Astrocyte (in vitro differentiated cells and primary cell): ENCODE data around the gene KRTAP1-3. TPM values are rescaled to one million over a fixed set of nuclear protein-coding genes. Genes with fewer than 3 reads are reported as not detected.
A peak's percentile ranks its signal among the peaks of the same experiment; 100 is the strongest.
"Not testable (repeated sequence)": the region's sequence is repeated elsewhere in the genome, so short reads cannot be mapped to it uniquely, and the experiment has no call there.

ENCODE experiments used
- DNase-seq: peaks from one replicate; pipeline ENCODE4 v3.0.0-alpha.2; 2010; ENCODE audit warnings: low read depth
- FAIRE-seq: peaks from 2 replicates; lab custom pipeline; 2011; peaks lifted over from hg19 to GRCh38; lab: Jason Lieb, UNC
- H2AFZ ChIP-seq: 2 replicates; pipeline ENCODE4 v1.6.0; 2012; ENCODE audit warnings: low read depth, low read length, inconsistent platforms
- H3K27ac ChIP-seq: 2 replicates; pipeline ENCODE4 v1.5.1; 2011; ENCODE audit warnings: low read depth, low read length, inconsistent platforms
- H3K27me3 ChIP-seq: 2 replicates; pipeline ENCODE4 v1.6.0; 2011; ENCODE audit warnings: low read length, inconsistent platforms; ENCODE audit not compliant: insufficient read depth
- H3K36me3 ChIP-seq: 2 replicates; pipeline ENCODE4 v1.5.1; 2011; ENCODE audit warnings: low read length, inconsistent platforms; ENCODE audit not compliant: insufficient read depth
- H3K4me1 ChIP-seq: 2 replicates; pipeline ENCODE4 v1.5.1; 2011; ENCODE audit warnings: low read length, inconsistent platforms; ENCODE audit not compliant: insufficient read depth
- H3K4me2 ChIP-seq: 2 replicates; pipeline ENCODE4 v1.6.0; 2012; ENCODE audit warnings: low read length, inconsistent platforms
- H3K4me3 ChIP-seq: 2 replicates; pipeline ENCODE4 v1.5.1; 2011; ENCODE audit warnings: low read depth, mild to moderate bottlenecking, low read length, inconsistent platforms; ENCODE audit not compliant: insufficient read depth
- H3K79me2 ChIP-seq: 2 replicates; pipeline ENCODE4 v1.6.0; 2012; ENCODE audit warnings: mild to moderate bottlenecking, low read length, inconsistent platforms; ENCODE audit not compliant: insufficient read depth
- H3K9ac ChIP-seq: 2 replicates; pipeline ENCODE4 v1.6.0; 2012; ENCODE audit warnings: mild to moderate bottlenecking, low read length, inconsistent platforms
- H3K9me3 ChIP-seq: 2 replicates; pipeline ENCODE4 v1.5.1; 2012; ENCODE audit warnings: low read depth, mild to moderate bottlenecking, low read length, inconsistent platforms; ENCODE audit not compliant: insufficient read depth
- H4K20me1 ChIP-seq: 2 replicates; pipeline ENCODE4 v1.6.0; 2012; ENCODE audit warnings: low read length, inconsistent platforms; ENCODE audit not compliant: insufficient read depth
- H3K27ac Mint-ChIP-seq: one replicate; pipeline ENCODE4 v1.8.0; 2021; ENCODE audit warnings: mild to moderate bottlenecking, mixed read lengths; ENCODE audit not compliant: unreplicated experiment
- H3K27me3 Mint-ChIP-seq: one replicate; pipeline ENCODE4 v1.8.0; 2021; ENCODE audit warnings: low read depth, mixed read lengths; ENCODE audit not compliant: unreplicated experiment
- H3K36me3 Mint-ChIP-seq: one replicate; pipeline ENCODE4 v1.8.0; 2021; ENCODE audit warnings: low read depth, mixed read lengths; ENCODE audit not compliant: unreplicated experiment
- H3K4me1 Mint-ChIP-seq: one replicate; pipeline ENCODE4 v1.8.0; 2021; ENCODE audit warnings: low read depth, mixed read lengths; ENCODE audit not compliant: unreplicated experiment
- H3K4me3 Mint-ChIP-seq: one replicate; pipeline ENCODE4 v1.8.0; 2021; ENCODE audit warnings: mild to moderate bottlenecking, moderate library complexity, mixed read lengths; ENCODE audit not compliant: unreplicated experiment
- H3K9me3 Mint-ChIP-seq: one replicate; pipeline ENCODE4 v1.8.0; 2021; ENCODE audit warnings: mild to moderate bottlenecking, mixed read lengths; ENCODE audit not compliant: unreplicated experiment
- CTCF ChIP-seq: IDR thresholded peaks from 2 replicates; pipeline ENCODE4 v1.5.1; 2011; ENCODE audit warnings: low read depth, mild to moderate bottlenecking, inconsistent platforms, low read length, moderate library complexity; ENCODE audit not compliant: insufficient read depth
- EZH2 ChIP-seq: IDR thresholded peaks from 2 replicates; pipeline ENCODE4 v1.6.1; 2012; ENCODE audit warnings: mild to moderate bottlenecking, low read length, inconsistent platforms; ENCODE audit not compliant: insufficient read depth
- total RNA-seq: library from RNA; stranded (reverse); gene quantifications from 2 replicates; pipeline ENCODE4 v1.2.1, GENCODE V29; 2021

KRTAP1-3 gene
- total RNA-seq, 1 donor from 2014 or later = not detected

GRCh38 chr17:41048441-41048840 lies 13.8 kb upstream of the KRTAP1-3 start:
- H3K27ac Mint-ChIP-seq = peak overlapping the region; percentile 72
- Histone ChIP-seq H3K4me3 (peak overlapping the region; percentile 24), H3K27ac (peak overlapping the region; percentile 87), H2AFZ (peak overlapping the region; percentile 48), H3K9me3 (no peaks in the 10 kb centered on the region), H3K36me3 (no peaks in the 10 kb centered on the region), H3K79me2 (no peaks in the 10 kb centered on the region), H3K4me2 (peak overlapping the region; percentile 63), H3K4me1 (peaks cover 14% of the 10 kb centered on the region), H4K20me1 (no peaks in the 10 kb centered on the region), H3K9ac (peak overlapping the region; percentile 66), H3K27me3 (no peaks in the 10 kb centered on the region)
- H3K9me3 Mint-ChIP-seq = no peaks in the 10 kb centered on the region
- TF ChIP-seq EZH2 = no peak
- TF ChIP-seq CTCF = no peak
- H3K27me3 Mint-ChIP-seq = no peaks in the 10 kb centered on the region
- peaks cover 14% of the 10 kb centered on the region for H3K4me1 Mint-ChIP-seq
- FAIRE-seq = peak; percentile 99
- peak; percentile 67 for DNase-seq
- H3K4me3 Mint-ChIP-seq = no peak overlapping the region
- H3K36me3 Mint-ChIP-seq = no peaks in the 10 kb centered on the region

- Mint-ChIP-seq H3K4me1 (peaks cover 12% of the 10 kb centered on the region), H3K27ac (peak within 1 kb of the TSS; percentile 55)
- not testable (repeated sequence) for H3K27me3 ChIP-seq, H3K36me3 Mint-ChIP-seq, H4K20me1 ChIP-seq, H3K27me3 Mint-ChIP-seq, H3K4me3 Mint-ChIP-seq, H2AFZ ChIP-seq, FAIRE-seq, H3K9me3 Mint-ChIP-seq, H3K4me3 ChIP-seq, H3K79me2 ChIP-seq, H3K9me3 ChIP-seq, DNase-seq, H3K36me3 ChIP-seq
- Histone ChIP-seq H3K27ac (peak within 1 kb of the TSS; percentile 87), H3K4me2 (peak within 1 kb of the TSS; percentile 63), H3K4me1 (peaks cover 14% of the 10 kb centered on the region), H3K9ac (peak within 1 kb of the TSS; percentile 66)
These were observed 12.2 kb upstream of the KRTAP1-3 start, which contains the start of gene KRTAP2-1 for GRCh38 chr17:41046735-41047465. Gene KRTAP2-1 (minus strand): TSS chr17:41047316. CDS start chr17:41047267, 49 bp downstream.

GRCh38 chr17:41042953-41043352 lies 8.3 kb upstream of the KRTAP1-3 start:
- no peak overlapping the region for H3K27ac ChIP-seq
- FAIRE-seq (no peak), DNase-seq (no peak)
- Mint-ChIP-seq H3K4me1 (no peaks in the 10 kb centered on the region), H3K36me3 (no peaks in the 10 kb centered on the region), H3K4me3 (no peak overlapping the region), H3K27me3 (no peaks in the 10 kb centered on the region), H3K27ac (no peak overlapping the region), H3K9me3 (no peaks in the 10 kb centered on the region)
- no peaks in the 10 kb centered on the region for H3K79me2 ChIP-seq
- no peak overlapping the region for H2AFZ ChIP-seq
- H3K36me3 ChIP-seq = no peaks in the 10 kb centered on the region
- no peak overlapping the region for H3K9ac ChIP-seq
- no peaks in the 10 kb centered on the region for H3K27me3 ChIP-seq
- H3K9me3 ChIP-seq = no peaks in the 10 kb centered on the region
- no peak overlapping the region for H3K4me2 ChIP-seq
- TF ChIP-seq EZH2 (no peak), CTCF (no peak)
- no peak overlapping the region for H3K4me3 ChIP-seq
- H3K4me1 ChIP-seq = peaks cover 1% of the 10 kb centered on the region
- no peaks in the 10 kb centered on the region for H4K20me1 ChIP-seq

GRCh38 chr17:41040783-41041571 lies 6.3 kb upstream of the KRTAP1-3 start, which contains the start of gene KRTAP1-1:
Gene KRTAP1-1 (minus strand): TSS chr17:41041450. CDS start chr17:41041397, 53 bp downstream.
- not testable (repeated sequence) for H3K9me3 ChIP-seq, H3K27me3 ChIP-seq, H3K79me2 ChIP-seq, H3K36me3 Mint-ChIP-seq, H3K27ac Mint-ChIP-seq, H3K4me1 Mint-ChIP-seq, H4K20me1 ChIP-seq, H3K9me3 Mint-ChIP-seq, H3K4me3 ChIP-seq, H3K27me3 Mint-ChIP-seq, DNase-seq, FAIRE-seq, H3K27ac ChIP-seq, H3K4me3 Mint-ChIP-seq, H3K9ac ChIP-seq, H3K4me2 ChIP-seq, H3K4me1 ChIP-seq, H2AFZ ChIP-seq, H3K36me3 ChIP-seq
